Mucosa of stomach (tissue), 1 donor: Measurements from ENCODE around the gene MINK1.

ENCODE experiments used
- H3K27me3 ChIP-seq: one replicate; pipeline ENCODE4 v1.7.0; 2013; ENCODE audit warnings: mild to moderate bottlenecking, low read length; ENCODE audit not compliant: control insufficient read depth, insufficient read depth
- H3K36me3 ChIP-seq: one replicate; pipeline ENCODE4 v1.7.0; 2013; ENCODE audit warnings: low read length; ENCODE audit not compliant: control insufficient read depth, insufficient read depth
- H3K4me1 ChIP-seq: one replicate; pipeline ENCODE4 v1.7.0; 2013; ENCODE audit warnings: mild to moderate bottlenecking, low read length; ENCODE audit not compliant: control insufficient read depth, insufficient read depth
- H3K4me3 ChIP-seq: one replicate; pipeline ENCODE4 v1.7.0; 2013; ENCODE audit warnings: low read length
- H3K9ac ChIP-seq: one replicate; pipeline ENCODE4 v1.7.0; 2013; ENCODE audit warnings: mild to moderate bottlenecking, low read length, moderate library complexity
- H3K9me3 ChIP-seq: one replicate; pipeline ENCODE4 v1.7.0; 2013; ENCODE audit warnings: mild to moderate bottlenecking, low read length, moderate library complexity; ENCODE audit not compliant: control insufficient read depth
- donor health status: Pancreatic carcinoma.

The MINK1 gene

GRCh38 chr17:4833178-4833940 is at the start of gene MINK1:
Gene MINK1, plus strand, starts transcription at chr17:4833340. Its CDS starts 244 bp downstream, at chr17:4833584.
- Histone ChIP-seq H3K4me1 (peaks cover 23% of the 10 kb centered on the region), H3K36me3 (no peaks in the 10 kb centered on the region), H3K27me3 (no peaks in the 10 kb centered on the region), H3K4me3 (peak within 1 kb of the TSS; percentile 14), H3K9ac (peak within 1 kb of the TSS; percentile 77), H3K9me3 (no peaks in the 10 kb centered on the region)

- peaks cover 41% of the 10 kb centered on the region for H3K4me1 ChIP-seq
- no peak overlapping the region for H3K9ac ChIP-seq
- no peaks in the 10 kb centered on the region for H3K9me3 ChIP-seq
- no peaks in the 10 kb centered on the region for H3K36me3 ChIP-seq
- no peak overlapping the region for H3K4me3 ChIP-seq
- no peaks in the 10 kb centered on the region for H3K27me3 ChIP-seq
Measured at GRCh38 chr17:4785311-4786105, 47.6 kb upstream of the MINK1 start.

- Histone ChIP-seq H3K9ac (peak within 1 kb of the TSS; percentile 2), H3K4me3 (no peak within 1 kb of the TSS), H3K4me1 (peaks cover 43% of the 10 kb centered on the region), H3K36me3 (no peaks in the 10 kb centered on the region), H3K27me3 (no peaks in the 10 kb centered on the region), H3K9me3 (no peaks in the 10 kb centered on the region)
Measured at GRCh38 chr17:4786106-4786511, 47.0 kb upstream of the MINK1 start, which contains the start of gene VMO1. Gene VMO1, minus strand, starts transcription at chr17:4786364. Its CDS starts 12 bp downstream, at chr17:4786352.

DNA sequence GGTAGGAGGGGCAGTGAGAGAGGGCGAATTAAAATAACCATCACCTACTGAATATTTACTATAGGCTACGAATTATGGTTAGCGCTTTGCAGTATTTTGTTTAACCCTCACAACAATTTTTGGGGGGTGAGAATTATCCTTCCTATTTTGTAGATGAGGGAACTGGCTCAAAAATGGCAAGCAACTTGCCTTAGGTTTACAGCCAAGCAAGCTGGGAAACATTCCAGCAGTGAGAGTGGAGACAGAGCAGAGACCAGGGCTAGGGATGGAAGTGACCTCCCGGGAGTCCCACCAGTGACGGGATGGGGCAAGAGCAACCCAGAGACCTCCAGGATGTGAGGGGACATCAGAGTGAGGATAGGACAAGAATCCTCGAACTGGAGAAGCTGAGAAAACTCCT is 46.6 kb upstream of the MINK1 start:
- H3K27me3 ChIP-seq, result no peaks in the 10 kb centered on the region

GRCh38 chr17:4788159-4788806 is 44.9 kb upstream of the MINK1 start:
- Histone ChIP-seq H3K9me3 (no peaks in the 10 kb centered on the region), H3K36me3 (no peaks in the 10 kb centered on the region), H3K4me3 (no peak overlapping the region), H3K9ac (no peak overlapping the region), H3K4me1 (peaks cover 43% of the 10 kb centered on the region), H3K27me3 (no peaks in the 10 kb centered on the region)

More for the DNA sequence above, 46.6 kb upstream of the MINK1 start:
- Histone ChIP-seq H3K9ac (peak overlapping the region; percentile 2), H3K4me1 (peaks cover 43% of the 10 kb centered on the region), H3K36me3 (no peaks in the 10 kb centered on the region), H3K9me3 (no peaks in the 10 kb centered on the region), H3K4me3 (no peak overlapping the region)

- H3K27me3 ChIP-seq, result no peaks in the 10 kb centered on the region
- H3K36me3 ChIP-seq, result no peaks in the 10 kb centered on the region
- H3K9ac ChIP-seq, result peak within 1 kb of the TSS; percentile 84
- H3K9me3 ChIP-seq, result no peaks in the 10 kb centered on the region
- peaks cover 43% of the 10 kb centered on the region for H3K4me1 ChIP-seq
- peak within 1 kb of the TSS; percentile 77 for H3K4me3 ChIP-seq
Measured at GRCh38 chr17:4788807-4789700, 44.1 kb upstream of the MINK1 start, which contains the start of gene GLTPD2. Gene GLTPD2, plus strand, starts transcription at chr17:4788964. Its CDS starts 48 bp downstream, at chr17:4789012.

DNA sequence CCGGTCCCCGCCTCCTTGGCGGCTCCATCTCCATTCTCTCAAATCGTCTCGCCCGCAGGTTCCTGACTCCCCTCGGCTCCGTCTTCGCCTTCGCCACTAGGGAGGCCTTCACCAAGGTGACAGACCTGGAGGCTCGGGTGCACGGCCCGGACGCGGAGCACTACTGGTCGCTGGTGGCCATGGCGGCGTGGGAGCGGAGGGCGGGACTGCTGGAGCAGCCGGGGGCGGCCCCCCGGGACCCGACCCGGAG is 43.5 kb upstream of the MINK1 start:
- Histone ChIP-seq H3K9me3 (no peaks in the 10 kb centered on the region), H3K27me3 (no peaks in the 10 kb centered on the region), H3K4me1 (peaks cover 43% of the 10 kb centered on the region), H3K9ac (peak overlapping the region; percentile 84), H3K36me3 (no peaks in the 10 kb centered on the region), H3K4me3 (peak overlapping the region; percentile 77)

- peak overlapping the region; percentile 84 for H3K9ac ChIP-seq
- H3K4me3 ChIP-seq, result peak overlapping the region; percentile 77
- H3K9me3 ChIP-seq, result no peaks in the 10 kb centered on the region
- H3K27me3 ChIP-seq, result no peaks in the 10 kb centered on the region
- H3K36me3 ChIP-seq, result no peaks in the 10 kb centered on the region
- peaks cover 43% of the 10 kb centered on the region for H3K4me1 ChIP-seq
Measured at GRCh38 chr17:4789951-4790704, 43.0 kb upstream of the MINK1 start.

DNA sequence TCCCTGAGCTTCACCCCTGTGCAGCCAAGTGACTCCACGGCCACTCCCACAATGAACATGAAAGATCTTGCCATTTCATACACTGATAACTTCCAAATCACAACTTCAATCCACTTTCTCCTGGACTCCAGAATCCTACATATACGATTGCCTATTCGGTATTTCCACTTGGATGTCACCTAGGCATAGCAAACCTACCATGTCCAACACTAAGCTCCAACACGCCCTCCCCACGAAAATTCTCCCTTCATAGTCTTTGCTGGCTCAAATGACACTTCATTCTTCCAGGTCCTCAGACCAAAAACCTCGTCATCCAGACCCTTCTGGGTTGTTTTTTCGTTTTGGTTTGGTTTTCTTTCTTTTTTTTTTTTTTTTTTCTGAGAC is 42.4 kb upstream of the MINK1 start:
- Histone ChIP-seq H3K9me3 (no peaks in the 10 kb centered on the region), H3K27me3 (no peaks in the 10 kb centered on the region), H3K9ac (peak overlapping the region; percentile 84), H3K4me1 (peaks cover 40% of the 10 kb centered on the region), H3K36me3 (no peaks in the 10 kb centered on the region), H3K4me3 (peak overlapping the region; percentile 33)

DNA sequence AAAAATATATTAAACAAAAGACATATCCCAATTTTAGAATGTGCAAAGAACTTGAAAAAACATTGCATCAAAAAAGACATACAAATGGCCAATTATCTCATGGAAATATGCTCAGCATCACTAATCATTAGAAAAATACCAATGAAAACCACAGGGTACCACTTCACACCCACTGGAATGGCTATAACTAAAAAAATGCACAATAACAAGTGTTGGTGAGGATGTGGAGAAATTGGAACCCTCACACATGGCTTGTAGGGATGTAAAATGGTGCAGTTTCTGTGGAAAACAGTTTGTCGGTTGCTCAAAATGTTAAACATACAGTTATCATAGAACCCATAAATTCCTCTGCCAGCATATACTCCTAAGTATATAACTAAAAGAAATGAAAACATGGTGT is 38.0 kb upstream of the MINK1 start:
- H3K4me3 ChIP-seq, result no peak overlapping the region
- no peak overlapping the region for H3K9ac ChIP-seq
- no peaks in the 10 kb centered on the region for H3K36me3 ChIP-seq
- H3K9me3 ChIP-seq, result no peaks in the 10 kb centered on the region
- no peaks in the 10 kb centered on the region for H3K27me3 ChIP-seq
- H3K4me1 ChIP-seq, result peaks cover 11% of the 10 kb centered on the region

DNA sequence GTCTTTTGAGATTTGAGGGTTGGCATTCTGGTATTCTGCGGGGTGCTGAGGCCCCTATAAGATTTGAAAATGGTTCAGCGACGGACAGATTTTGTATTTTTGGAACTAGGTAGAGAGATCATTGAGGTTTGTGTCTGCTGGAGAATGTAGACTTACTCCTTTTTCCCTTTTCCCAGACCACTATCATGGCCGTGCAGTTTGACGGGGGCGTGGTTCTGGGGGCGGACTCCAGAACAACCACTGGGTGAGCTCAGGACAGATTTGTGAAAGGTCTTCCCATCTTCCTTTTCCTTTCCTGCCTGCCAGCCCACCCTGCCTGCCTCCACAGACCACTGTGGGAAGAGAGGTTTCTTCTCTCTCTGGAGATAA is 36.6 kb upstream of the MINK1 start:
- Histone ChIP-seq H3K4me1 (peaks cover 8% of the 10 kb centered on the region), H3K36me3 (no peaks in the 10 kb centered on the region), H3K27me3 (no peaks in the 10 kb centered on the region), H3K4me3 (peak overlapping the region; percentile 88), H3K9ac (peak overlapping the region; percentile 79), H3K9me3 (no peaks in the 10 kb centered on the region)
